ENCODE measurements around the gene IPO11.

Gene IPO11

DNA sequence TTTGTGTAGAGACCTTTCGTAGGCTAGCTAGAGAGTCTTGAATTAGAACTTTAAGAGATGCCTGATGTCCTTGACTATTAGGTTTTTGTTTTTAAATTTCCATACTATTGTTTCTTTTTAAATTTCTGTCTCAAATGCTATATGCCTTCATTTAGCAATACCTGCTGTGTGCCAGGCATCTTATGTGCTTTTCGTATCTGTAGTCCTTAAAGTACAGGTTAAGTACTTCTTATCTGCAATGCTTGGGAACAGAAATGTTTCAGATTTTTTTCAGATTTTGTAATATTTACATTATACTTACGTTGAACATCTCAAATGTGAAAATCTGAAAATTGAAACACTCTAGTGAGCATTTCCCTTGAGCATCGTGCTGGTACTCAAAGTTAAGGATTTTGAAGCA lies 49.0 kb downstream of the IPO11 start:
- no peak overlapping the region for H2AFZ ChIP-seq (ENCODE audit: low read depth, low read length)
- H3K27me3 ChIP-seq (ENCODE audit: control insufficient read depth in 1 of 2, insufficient read depth in 1 of 2, low read length in 2 of 2) = no peaks in the 10 kb centered on the region
- no peak overlapping the region for H3K9ac ChIP-seq (ENCODE audit: low read length)
- H2BK15ac ChIP-seq (ENCODE audit: low read depth, poor library complexity, severe bottlenecking) = no peak overlapping the region
- no peak overlapping the region for H3K27ac ChIP-seq (ENCODE audit: low read length, poor library complexity, severe bottlenecking)
- H2BK120ac ChIP-seq (ENCODE audit: low read depth, low read length) = no peak overlapping the region
- no peak overlapping the region for H4K91ac ChIP-seq (ENCODE audit: low read length)
- H3K4me3 ChIP-seq (ENCODE audit: insufficient read depth in 1 of 2, low read depth in 1 of 2, low read length in 2 of 2) = no peak overlapping the region
- H2BK5ac ChIP-seq (ENCODE audit: low read depth, low read length, poor library complexity, severe bottlenecking) = no peak overlapping the region
- no peaks in the 10 kb centered on the region for H3K36me3 ChIP-seq (ENCODE audit: control insufficient read depth in 1 of 2, insufficient read depth in 2 of 2, low read depth in 1 of 2, low read length in 2 of 2)
- H3K14ac ChIP-seq (ENCODE audit: low read length in 2 of 2) = no peak overlapping the region
- peaks cover 25% of the 10 kb centered on the region for H3K79me1 ChIP-seq (replicated peaks; ENCODE audit: low read length, poor library complexity, severe bottlenecking)
- H3K4me1 ChIP-seq (ENCODE audit: control insufficient read depth, insufficient read depth, low read depth, low read length) = no peaks in the 10 kb centered on the region
- no peak overlapping the region for H3K23ac ChIP-seq (ENCODE audit: low read length in 2 of 2)
- H2BK12ac ChIP-seq (ENCODE audit: low read length in 2 of 2) = no peak overlapping the region
- no peak overlapping the region for H4K8ac ChIP-seq (ENCODE audit: low read length)
- no peak for DNase-seq
- no peak overlapping the region for H3K4ac ChIP-seq (ENCODE audit: low read depth in 1 of 2, low read length in 2 of 2)
- no peak overlapping the region for H3K4me2 ChIP-seq (ENCODE audit: low read length, poor library complexity, severe bottlenecking)
- 88% methylated on average over 4 of the region's 4 CpGs for WGBS
- H3K18ac ChIP-seq (ENCODE audit: low read depth in 1 of 2, low read length in 2 of 2) = no peak overlapping the region
- H2AK5ac ChIP-seq (ENCODE audit: low read length, severe bottlenecking) = no peak overlapping the region
- no peaks in the 10 kb centered on the region for H3K9me3 ChIP-seq (ENCODE audit: control insufficient read depth, low read length)

GRCh38 chr5:62465985-62466925 lies 53.7 kb downstream of the IPO11 start:
- Histone ChIP-seq H3K4ac (ENCODE audit: low read depth in 1 of 2, low read length in 2 of 2) (no peak overlapping the region), H3K27me3 (ENCODE audit: control insufficient read depth in 1 of 2, insufficient read depth in 1 of 2, low read length in 2 of 2) (no peaks in the 10 kb centered on the region), H3K9me3 (ENCODE audit: control insufficient read depth, low read length) (no peaks in the 10 kb centered on the region), H4K91ac (ENCODE audit: low read length) (no peak overlapping the region), H3K36me3 (ENCODE audit: control insufficient read depth in 1 of 2, insufficient read depth in 2 of 2, low read depth in 1 of 2, low read length in 2 of 2) (peaks cover 0 to 18% of the 10 kb centered on the region in 2 experiments), H2BK12ac (ENCODE audit: low read length in 2 of 2) (no peak overlapping the region), H2AK5ac (ENCODE audit: low read length, severe bottlenecking) (no peak overlapping the region), H3K27ac (ENCODE audit: low read length, poor library complexity, severe bottlenecking) (no peak overlapping the region), H3K14ac (ENCODE audit: low read length in 2 of 2) (no peak overlapping the region), H2BK120ac (ENCODE audit: low read depth, low read length) (no peak overlapping the region), H3K4me3 (ENCODE audit: insufficient read depth in 1 of 2, low read depth in 1 of 2, low read length in 2 of 2) (no peak overlapping the region), H2BK15ac (ENCODE audit: low read depth, poor library complexity, severe bottlenecking) (no peak overlapping the region), H3K18ac (ENCODE audit: low read depth in 1 of 2, low read length in 2 of 2) (no peak overlapping the region), H3K4me2 (ENCODE audit: low read length, poor library complexity, severe bottlenecking) (no peak overlapping the region), H4K8ac (ENCODE audit: low read length) (no peak overlapping the region), H3K4me1 (ENCODE audit: control insufficient read depth, insufficient read depth, low read depth, low read length) (no peaks in the 10 kb centered on the region), H3K9ac (ENCODE audit: low read length) (no peak overlapping the region), H2AFZ (ENCODE audit: low read depth, low read length) (no peak overlapping the region), H3K23ac (ENCODE audit: low read length in 2 of 2) (no peak overlapping the region), H2BK5ac (ENCODE audit: low read depth, low read length, poor library complexity, severe bottlenecking) (no peak overlapping the region), H3K79me1 (replicated peaks; ENCODE audit: low read length, poor library complexity, severe bottlenecking) (peaks cover 17% of the 10 kb centered on the region)
- DNase-seq = peak; percentile 41
- 75% methylated on average over 2 of the region's 6 CpGs for WGBS

- peaks cover 5% of the 10 kb centered on the region for H3K4me1 ChIP-seq (ENCODE audit: control insufficient read depth, insufficient read depth, low read depth, low read length)
- DNase-seq = peak; percentile 28
- H3K27me3 ChIP-seq (ENCODE audit: control insufficient read depth in 1 of 2, insufficient read depth in 1 of 2, low read length in 2 of 2) = no peaks in the 10 kb centered on the region
- H4K91ac ChIP-seq (ENCODE audit: low read length) = no peak overlapping the region
- no peak overlapping the region for H3K4me3 ChIP-seq (ENCODE audit: insufficient read depth in 1 of 2, low read depth in 1 of 2, low read length in 2 of 2)
- no peak overlapping the region for H2BK5ac ChIP-seq (ENCODE audit: low read depth, low read length, poor library complexity, severe bottlenecking)
- 71% methylated on average over 1 of the region's 1 CpG for WGBS
- no peak overlapping the region for H3K18ac ChIP-seq (ENCODE audit: low read depth in 1 of 2, low read length in 2 of 2)
- no peak overlapping the region for H2AK5ac ChIP-seq (ENCODE audit: low read length, severe bottlenecking)
- H3K9me3 ChIP-seq (ENCODE audit: control insufficient read depth, low read length) = no peaks in the 10 kb centered on the region
- H3K36me3 ChIP-seq (ENCODE audit: control insufficient read depth in 1 of 2, insufficient read depth in 2 of 2, low read depth in 1 of 2, low read length in 2 of 2) = peaks cover 0 to 10% of the 10 kb centered on the region in 2 experiments
- H2BK120ac ChIP-seq (ENCODE audit: low read depth, low read length) = no peak overlapping the region
- no peak overlapping the region for H4K8ac ChIP-seq (ENCODE audit: low read length)
- H2BK15ac ChIP-seq (ENCODE audit: low read depth, poor library complexity, severe bottlenecking) = no peak overlapping the region
- no peak overlapping the region for H3K23ac ChIP-seq (ENCODE audit: low read length in 2 of 2)
- H3K27ac ChIP-seq (ENCODE audit: low read length, poor library complexity, severe bottlenecking) = no peak overlapping the region
- H2BK12ac ChIP-seq (ENCODE audit: low read length in 2 of 2) = no peak overlapping the region
- H3K79me1 ChIP-seq (replicated peaks; ENCODE audit: low read length, poor library complexity, severe bottlenecking) = peaks cover 3% of the 10 kb centered on the region
- no peak overlapping the region for H3K14ac ChIP-seq (ENCODE audit: low read length in 2 of 2)
- H3K9ac ChIP-seq (ENCODE audit: low read length) = no peak overlapping the region
- H3K4ac ChIP-seq (ENCODE audit: low read depth in 1 of 2, low read length in 2 of 2) = no peak overlapping the region
- H3K4me2 ChIP-seq (ENCODE audit: low read length, poor library complexity, severe bottlenecking) = no peak overlapping the region
- H2AFZ ChIP-seq (ENCODE audit: low read depth, low read length) = no peak overlapping the region
Observed at GRCh38 chr5:62473209-62473608, 60.6 kb downstream of the IPO11 start.

- Histone ChIP-seq H3K9ac (ENCODE audit: low read length) (no peak overlapping the region), H3K9me3 (ENCODE audit: control insufficient read depth, low read length) (no peaks in the 10 kb centered on the region), H2BK5ac (ENCODE audit: low read depth, low read length, poor library complexity, severe bottlenecking) (no peak overlapping the region), H4K8ac (ENCODE audit: low read length) (no peak overlapping the region), H3K4me1 (ENCODE audit: control insufficient read depth, insufficient read depth, low read depth, low read length) (peaks cover 5% of the 10 kb centered on the region), H3K27me3 (ENCODE audit: control insufficient read depth in 1 of 2, insufficient read depth in 1 of 2, low read length in 2 of 2) (no peaks in the 10 kb centered on the region), H3K4me2 (ENCODE audit: low read length, poor library complexity, severe bottlenecking) (no peak overlapping the region), H2AK5ac (ENCODE audit: low read length, severe bottlenecking) (no peak overlapping the region), H3K14ac (ENCODE audit: low read length in 2 of 2) (no peak overlapping the region), H3K4ac (ENCODE audit: low read depth in 1 of 2, low read length in 2 of 2) (no peak overlapping the region), H3K4me3 (ENCODE audit: insufficient read depth in 1 of 2, low read depth in 1 of 2, low read length in 2 of 2) (no peak overlapping the region), H2BK12ac (ENCODE audit: low read length in 2 of 2) (no peak overlapping the region), H3K27ac (ENCODE audit: low read length, poor library complexity, severe bottlenecking) (no peak overlapping the region), H3K36me3 (ENCODE audit: control insufficient read depth in 1 of 2, insufficient read depth in 2 of 2, low read depth in 1 of 2, low read length in 2 of 2) (no peaks in the 10 kb centered on the region), H3K18ac (ENCODE audit: low read depth in 1 of 2, low read length in 2 of 2) (no peak overlapping the region), H3K79me1 (replicated peaks; ENCODE audit: low read length, poor library complexity, severe bottlenecking) (peaks cover 5% of the 10 kb centered on the region), H4K91ac (ENCODE audit: low read length) (no peak overlapping the region), H2BK15ac (ENCODE audit: low read depth, poor library complexity, severe bottlenecking) (no peak overlapping the region), H2AFZ (ENCODE audit: low read depth, low read length) (no peak overlapping the region), H2BK120ac (ENCODE audit: low read depth, low read length) (no peak overlapping the region), H3K23ac (ENCODE audit: low read length in 2 of 2) (no peak overlapping the region)
- peak; percentile 50 for DNase-seq
- WGBS = 68% methylated on average over 8 of the region's 9 CpGs
Observed at GRCh38 chr5:62475072-62475471, 62.5 kb downstream of the IPO11 start.
